ENCODE measurements around the gene MAFB. TPM values are rescaled to one million over a fixed set of nuclear protein-coding genes. Genes with fewer than 3 reads are reported as not detected.

MAFB gene
- total and polyA plus RNA-seq, 2 donors (not counting 1 experiment from before 2014, with no cell fraction given): 0.40 to 3.0 TPM

- no peak for TF ChIP-seq EZH2 (IDR thresholded peaks at IDR 0.05; ENCODE audit: low read length, missing control alignments)
- TF ChIP-seq, protein P1, sequence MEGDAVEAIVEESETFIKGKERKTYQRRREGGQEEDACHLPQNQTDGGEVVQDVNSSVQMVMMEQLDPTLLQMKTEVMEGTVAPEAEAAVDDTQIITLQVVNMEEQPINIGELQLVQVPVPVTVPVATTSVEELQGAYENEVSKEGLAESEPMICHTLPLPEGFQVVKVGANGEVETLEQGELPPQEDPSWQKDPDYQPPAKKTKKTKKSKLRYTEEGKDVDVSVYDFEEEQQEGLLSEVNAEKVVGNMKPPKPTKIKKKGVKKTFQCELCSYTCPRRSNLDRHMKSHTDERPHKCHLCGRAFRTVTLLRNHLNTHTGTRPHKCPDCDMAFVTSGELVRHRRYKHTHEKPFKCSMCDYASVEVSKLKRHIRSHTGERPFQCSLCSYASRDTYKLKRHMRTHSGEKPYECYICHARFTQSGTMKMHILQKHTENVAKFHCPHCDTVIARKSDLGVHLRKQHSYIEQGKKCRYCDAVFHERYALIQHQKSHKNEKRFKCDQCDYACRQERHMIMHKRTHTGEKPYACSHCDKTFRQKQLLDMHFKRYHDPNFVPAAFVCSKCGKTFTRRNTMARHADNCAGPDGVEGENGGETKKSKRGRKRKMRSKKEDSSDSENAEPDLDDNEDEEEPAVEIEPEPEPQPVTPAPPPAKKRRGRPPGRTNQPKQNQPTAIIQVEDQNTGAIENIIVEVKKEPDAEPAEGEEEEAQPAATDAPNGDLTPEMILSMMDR (conservative IDR thresholded peaks at IDR 0.05 in 1 of 2, IDR thresholded peaks at IDR 0.05 in 1 of 2; ENCODE audit: low read depth in 1 of 2, low read length in 2 of 2): no peak
- H3K4me1 ChIP-seq (ENCODE audit: control insufficient read depth, extremely low read depth, insufficient read depth, low read length): no peaks in the 10 kb centered on the region
- H3K4me3 ChIP-seq (replicated peaks in 1 of 4; ENCODE audit: control extremely low read depth in 1 of 4, insufficient read depth in 1 of 4, low read depth in 3 of 4, low read length in 4 of 4): no peak overlapping the region
- H3K79me2 ChIP-seq (ENCODE audit: control insufficient read depth, insufficient read depth, low read length): no peaks in the 10 kb centered on the region
- H3K4me2 ChIP-seq (ENCODE audit: extremely low read depth, insufficient read depth, low read length): no peak overlapping the region
- no peaks in the 10 kb centered on the region for H3K9me3 ChIP-seq (ENCODE audit: control insufficient read depth, insufficient read depth, low read depth, low read length)
- H3K36me3 ChIP-seq (ENCODE audit: control insufficient read depth, insufficient read depth, low read length): no peaks in the 10 kb centered on the region
- no peaks in the 10 kb centered on the region for H4K20me1 ChIP-seq (ENCODE audit: control insufficient read depth, extremely low read depth, insufficient read depth, low read length)
- no peaks in the 10 kb centered on the region for H3K27me3 ChIP-seq (ENCODE audit: control insufficient read depth, insufficient read depth, low read length)
- H3K27ac ChIP-seq (ENCODE audit: insufficient read depth, low read length): no peak overlapping the region
- H3K9ac ChIP-seq (ENCODE audit: insufficient read depth, low read length): no peak overlapping the region
- no peak for DNase-seq (ENCODE audit: low read depth in 2 of 2)
- H2AFZ ChIP-seq (ENCODE audit: low read length): no peak overlapping the region
Measured at GRCh38 chr20:40664891-40665290, 24.1 kb downstream of the MAFB start.

DNA sequence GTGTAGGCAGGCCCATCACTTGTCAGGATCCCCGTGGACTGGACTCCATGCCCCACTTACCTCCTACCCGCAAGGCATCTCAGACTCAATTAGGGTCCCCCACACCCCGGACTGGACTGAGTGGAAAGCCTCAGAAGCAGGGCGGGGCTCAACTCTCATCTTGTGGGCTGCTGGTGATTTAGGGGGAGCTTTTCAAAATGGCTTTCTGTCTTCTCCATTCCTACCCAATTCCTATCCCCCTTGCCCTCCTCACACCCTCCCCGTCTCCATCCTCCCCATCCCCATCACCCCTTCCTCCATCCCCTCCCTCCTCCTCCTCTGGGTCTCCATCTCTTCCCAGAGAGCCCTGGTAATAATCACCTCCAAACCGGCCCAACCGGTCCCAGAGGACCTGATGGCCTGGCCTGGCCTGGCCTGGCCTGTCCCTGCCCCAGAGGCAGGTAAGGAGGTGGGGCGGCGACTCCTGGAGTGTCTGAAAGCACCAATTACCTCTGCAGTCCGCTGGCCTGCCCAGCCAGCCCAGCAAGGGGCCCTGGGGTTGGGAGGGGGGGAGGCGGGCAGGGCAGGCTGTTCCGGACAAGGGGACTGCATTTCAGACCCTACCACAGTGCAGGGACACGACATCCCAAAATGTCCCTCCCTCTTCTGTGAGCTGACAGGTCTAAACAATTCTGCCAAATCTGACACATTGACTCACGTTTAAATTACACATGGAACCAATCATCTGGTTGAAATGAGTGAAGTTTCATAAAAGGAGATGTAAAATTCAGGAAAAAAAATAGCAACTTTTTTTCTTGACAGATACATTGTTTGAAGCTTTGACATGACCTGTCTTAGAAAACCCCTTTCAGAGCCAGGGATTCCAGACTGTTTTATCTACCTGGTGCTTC, 24.8 kb downstream of the MAFB start:
- Histone ChIP-seq H2AFZ (ENCODE audit: low read length) (no peak overlapping the region), H3K36me3 (ENCODE audit: control insufficient read depth, insufficient read depth, low read length) (no peaks in the 10 kb centered on the region), H3K4me3 (replicated peaks in 1 of 4; ENCODE audit: control extremely low read depth in 1 of 4, insufficient read depth in 1 of 4, low read depth in 3 of 4, low read length in 4 of 4) (no peak overlapping the region), H3K9me3 (ENCODE audit: control insufficient read depth, insufficient read depth, low read depth, low read length) (no peaks in the 10 kb centered on the region), H3K4me2 (ENCODE audit: extremely low read depth, insufficient read depth, low read length) (no peak overlapping the region), H3K27me3 (ENCODE audit: control insufficient read depth, insufficient read depth, low read length) (no peaks in the 10 kb centered on the region), H3K4me1 (ENCODE audit: control insufficient read depth, extremely low read depth, insufficient read depth, low read length) (no peaks in the 10 kb centered on the region), H3K27ac (ENCODE audit: insufficient read depth, low read length) (no peak overlapping the region), H3K9ac (ENCODE audit: insufficient read depth, low read length) (no peak overlapping the region), H3K79me2 (ENCODE audit: control insufficient read depth, insufficient read depth, low read length) (no peaks in the 10 kb centered on the region), H4K20me1 (ENCODE audit: control insufficient read depth, extremely low read depth, insufficient read depth, low read length) (no peaks in the 10 kb centered on the region)
- TF ChIP-seq, protein P1 (conservative IDR thresholded peaks at IDR 0.05 in 1 of 2, IDR thresholded peaks at IDR 0.05 in 1 of 2; ENCODE audit: low read depth in 1 of 2, low read length in 2 of 2): no peak
- no peak for TF ChIP-seq EZH2 (IDR thresholded peaks at IDR 0.05; ENCODE audit: low read length, missing control alignments)
- no peak for DNase-seq (ENCODE audit: low read depth in 2 of 2)

- no peaks in the 10 kb centered on the region for H3K36me3 ChIP-seq (ENCODE audit: control insufficient read depth, insufficient read depth, low read length)
- no peaks in the 10 kb centered on the region for H3K9me3 ChIP-seq (ENCODE audit: control insufficient read depth, insufficient read depth, low read depth, low read length)
- no peaks in the 10 kb centered on the region for H4K20me1 ChIP-seq (ENCODE audit: control insufficient read depth, extremely low read depth, insufficient read depth, low read length)
- no peaks in the 10 kb centered on the region for H3K79me2 ChIP-seq (ENCODE audit: control insufficient read depth, insufficient read depth, low read length)
- no peaks in the 10 kb centered on the region for H3K27me3 ChIP-seq (ENCODE audit: control insufficient read depth, insufficient read depth, low read length)
- no peak for DNase-seq (ENCODE audit: low read depth in 2 of 2)
- no peak overlapping the region for H3K9ac ChIP-seq (ENCODE audit: insufficient read depth, low read length)
- TF ChIP-seq EZH2 (IDR thresholded peaks at IDR 0.05; ENCODE audit: low read length, missing control alignments): no peak
- TF ChIP-seq, protein P1 (conservative IDR thresholded peaks at IDR 0.05 in 1 of 2, IDR thresholded peaks at IDR 0.05 in 1 of 2; ENCODE audit: low read depth in 1 of 2, low read length in 2 of 2): no peak
- H2AFZ ChIP-seq (ENCODE audit: low read length): no peak overlapping the region
- no peak overlapping the region for H3K27ac ChIP-seq (ENCODE audit: insufficient read depth, low read length)
- no peak overlapping the region for H3K4me3 ChIP-seq (replicated peaks in 1 of 4; ENCODE audit: control extremely low read depth in 1 of 4, insufficient read depth in 1 of 4, low read depth in 3 of 4, low read length in 4 of 4)
- H3K4me1 ChIP-seq (ENCODE audit: control insufficient read depth, extremely low read depth, insufficient read depth, low read length): no peaks in the 10 kb centered on the region
- no peak overlapping the region for H3K4me2 ChIP-seq (ENCODE audit: extremely low read depth, insufficient read depth, low read length)
Measured at GRCh38 chr20:40663304-40663790, 25.7 kb downstream of the MAFB start.

All from fibroblast of lung (primary cell).